Measurements from ENCODE around the gene MRPL16. TPM values are rescaled to one million over a fixed set of nuclear protein-coding genes. Genes with fewer than 3 reads are reported as not detected.

The MRPL16 gene
- total and polyA plus RNA-seq, 2 experiments from 2014 or later: 43.6 to 67.4 TPM

DNA sequence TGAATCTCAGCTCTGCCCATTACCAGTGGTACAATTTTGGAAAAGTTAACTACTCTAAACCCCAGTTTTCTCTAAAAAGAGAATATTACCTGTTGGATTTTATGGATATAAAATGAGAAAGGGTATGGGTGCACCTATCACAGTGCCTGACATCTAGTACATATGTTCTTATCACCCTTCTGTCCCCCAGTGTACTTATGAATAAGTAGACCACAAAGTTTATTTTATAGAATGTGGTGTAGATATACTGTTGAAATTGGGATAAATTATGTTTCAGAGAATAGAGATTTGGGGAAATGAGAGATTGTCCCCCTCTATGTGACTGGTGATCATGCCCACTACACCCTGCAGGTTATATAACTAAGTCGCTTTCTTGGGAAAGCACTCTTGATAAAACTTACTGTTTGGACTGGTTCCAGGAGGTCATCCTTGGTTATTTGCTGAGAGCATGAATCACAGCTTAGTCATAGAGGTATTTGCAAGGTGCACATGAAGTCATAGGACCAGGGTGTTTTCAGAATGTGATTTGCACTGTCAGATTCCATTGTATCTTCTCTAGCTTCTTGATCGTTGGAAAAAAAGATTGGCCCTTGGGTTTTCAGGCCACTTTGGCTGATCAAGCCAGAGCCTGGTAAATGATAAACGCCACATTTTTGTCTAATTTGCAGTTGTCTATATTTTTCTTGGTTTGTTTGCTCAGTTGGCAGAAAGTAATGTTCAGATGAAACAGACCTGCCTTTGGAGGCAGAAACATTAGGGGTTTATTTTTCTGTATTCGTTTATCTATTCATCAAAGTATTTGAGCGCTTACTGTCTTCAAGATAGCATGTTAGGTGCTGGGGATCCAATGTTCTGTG, 34.1 kb downstream of the MRPL16 start:
- H3K9ac ChIP-seq: no peak overlapping the region
- TF ChIP-seq EZH2phosphoT487 (IDR thresholded peaks at IDR 0.05; ENCODE audit: insufficient read depth, low read depth) (no peak), EZH2 (IDR thresholded peaks at IDR 0.05; ENCODE audit: insufficient read depth, poor library complexity, severe bottlenecking) (no peak)
- H3K4me1 ChIP-seq (ENCODE audit: insufficient read depth): peaks cover 7% of the 10 kb centered on the region; the same call in 1 of the 2 replicates
- no peaks in the 10 kb centered on the region for H3K9me3 ChIP-seq (ENCODE audit: low read depth)
- no peaks in the 10 kb centered on the region for H3K79me2 ChIP-seq (ENCODE audit: insufficient read depth)
- H2AFZ ChIP-seq: no peak overlapping the region
- no peak overlapping the region for H3K4me2 ChIP-seq (ENCODE audit: unreplicated experiment)
- in situ Hi-C loops (cut with MboI): no loop called here
- H3F3A ChIP-seq (ENCODE audit: insufficient read depth): no peaks in the 10 kb centered on the region
- WGBS, 2 experiments (ENCODE audit: low coverage in 1 of 2, low lambda C conversion rate in 2 of 2, missing lambda C conversion rate in 2 of 2): 92 to 95% methylated on average over 5 of the region's 5 CpGs
- no peaks in the 10 kb centered on the region for H3K9me2 ChIP-seq (ENCODE audit: insufficient read depth)
- no peaks in the 10 kb centered on the region for H4K20me1 ChIP-seq (ENCODE audit: insufficient read depth)
- no peak overlapping the region for H3K27ac ChIP-seq
- peak; percentile 35 for DNase-seq
- H3K4me3 ChIP-seq: no peak overlapping the region
- H3K36me3 ChIP-seq (ENCODE audit: low read depth): no peaks in the 10 kb centered on the region
- no peaks in the 10 kb centered on the region for H3K27me3 ChIP-seq (replicated peaks; ENCODE audit: insufficient read depth)

- H2AFZ ChIP-seq: no peak overlapping the region
Measured at GRCh38 chr11:59773083-59773440, 37.5 kb downstream of the MRPL16 start.

GRCh38 chr11:59771605-59772004, 39.0 kb downstream of the MRPL16 start:
- in situ Hi-C loops (cut with MboI): no loop called here
- Histone ChIP-seq H3K27me3 (replicated peaks; ENCODE audit: insufficient read depth) (no peaks in the 10 kb centered on the region), H3K4me2 (ENCODE audit: unreplicated experiment) (no peak overlapping the region), H3K27ac (no peak overlapping the region), H3K9me2 (ENCODE audit: insufficient read depth) (no peaks in the 10 kb centered on the region), H3K4me3 (no peak overlapping the region), H3K79me2 (ENCODE audit: insufficient read depth) (peaks cover 36% of the 10 kb centered on the region), H3K4me1 (ENCODE audit: insufficient read depth) (peaks cover 5% of the 10 kb centered on the region; the same call in 1 of the 2 replicates), H3K9me3 (ENCODE audit: low read depth) (no peaks in the 10 kb centered on the region), H2AFZ (no peak overlapping the region), H3F3A (ENCODE audit: insufficient read depth) (no peaks in the 10 kb centered on the region), H4K20me1 (ENCODE audit: insufficient read depth) (no peaks in the 10 kb centered on the region), H3K9ac (no peak overlapping the region), H3K36me3 (ENCODE audit: low read depth) (no peaks in the 10 kb centered on the region)
- TF ChIP-seq EZH2phosphoT487 (IDR thresholded peaks at IDR 0.05; ENCODE audit: insufficient read depth, low read depth): no peak
- TF ChIP-seq EZH2 (IDR thresholded peaks at IDR 0.05; ENCODE audit: insufficient read depth, poor library complexity, severe bottlenecking): no peak
- no peak for DNase-seq
- WGBS, 2 experiments (ENCODE audit: low coverage in 1 of 2, low lambda C conversion rate in 2 of 2, missing lambda C conversion rate in 2 of 2): 79 to 92% methylated on average over 4 of the region's 4 CpGs

More at GRCh38 chr11:59773083-59773440, 37.5 kb downstream of the MRPL16 start:
- Histone ChIP-seq H3K27me3 (replicated peaks; ENCODE audit: insufficient read depth) (no peaks in the 10 kb centered on the region), H3K9ac (no peak overlapping the region), H4K20me1 (ENCODE audit: insufficient read depth) (no peaks in the 10 kb centered on the region), H3K36me3 (ENCODE audit: low read depth) (no peaks in the 10 kb centered on the region), H3K4me3 (no peak overlapping the region), H3K27ac (no peak overlapping the region), H3K4me1 (ENCODE audit: insufficient read depth) (peaks cover 7% of the 10 kb centered on the region; the same call in 1 of the 2 replicates), H3K4me2 (ENCODE audit: unreplicated experiment) (no peak overlapping the region), H3K79me2 (ENCODE audit: insufficient read depth) (peaks cover 21% of the 10 kb centered on the region), H3F3A (ENCODE audit: insufficient read depth) (no peaks in the 10 kb centered on the region), H3K9me2 (ENCODE audit: insufficient read depth) (no peaks in the 10 kb centered on the region), H3K9me3 (ENCODE audit: low read depth) (no peaks in the 10 kb centered on the region)
- 93 to 94% methylated on average over 5 of the region's 5 CpGs for WGBS, 2 experiments (ENCODE audit: low coverage in 1 of 2, low lambda C conversion rate in 2 of 2, missing lambda C conversion rate in 2 of 2)
- no peak for DNase-seq
- in situ Hi-C loops (cut with MboI): no loop called here
- TF ChIP-seq EZH2 (IDR thresholded peaks at IDR 0.05; ENCODE audit: insufficient read depth, poor library complexity, severe bottlenecking) (no peak), EZH2phosphoT487 (IDR thresholded peaks at IDR 0.05; ENCODE audit: insufficient read depth, low read depth) (no peak)

GRCh38 chr11:59770869-59771268, 39.7 kb downstream of the MRPL16 start:
- Histone ChIP-seq H3K27ac (no peak overlapping the region), H4K20me1 (ENCODE audit: insufficient read depth) (no peaks in the 10 kb centered on the region), H3K9me3 (ENCODE audit: low read depth) (no peaks in the 10 kb centered on the region), H3K4me3 (no peak overlapping the region), H3K36me3 (ENCODE audit: low read depth) (no peaks in the 10 kb centered on the region), H3F3A (ENCODE audit: insufficient read depth) (no peaks in the 10 kb centered on the region), H3K9me2 (ENCODE audit: insufficient read depth) (no peaks in the 10 kb centered on the region), H3K27me3 (replicated peaks; ENCODE audit: insufficient read depth) (no peaks in the 10 kb centered on the region), H3K79me2 (ENCODE audit: insufficient read depth) (peaks cover 43% of the 10 kb centered on the region), H3K4me1 (ENCODE audit: insufficient read depth) (no peaks in the 10 kb centered on the region), H3K9ac (no peak overlapping the region), H3K4me2 (ENCODE audit: unreplicated experiment) (no peak overlapping the region), H2AFZ (no peak overlapping the region)
- 98% methylated on average over 8 of the region's 8 CpGs for WGBS, 2 experiments (ENCODE audit: low coverage in 1 of 2, low lambda C conversion rate in 2 of 2, missing lambda C conversion rate in 2 of 2)
- no peak for TF ChIP-seq EZH2phosphoT487 (IDR thresholded peaks at IDR 0.05; ENCODE audit: insufficient read depth, low read depth)
- no peak for DNase-seq
- in situ Hi-C loops (cut with MboI): no loop called here
